Measurements from ENCODE around the gene KCNAB1. TPM values are rescaled to one million over a fixed set of nuclear protein-coding genes. Genes with fewer than 3 reads are reported as not detected.

Gene KCNAB1
- total RNA-seq, 1 donor from 2014 or later, result not detected

- Mint-ChIP-seq H3K36me3 (ENCODE audit: low read depth) (no peaks in the 10 kb centered on the region), H3K4me1 (no peaks in the 10 kb centered on the region), H3K9me3 (no peaks in the 10 kb centered on the region), H3K4me3 (no peak overlapping the region), H3K27me3 (peaks cover 3% of the 10 kb centered on the region), H3K27ac (no peak overlapping the region)
- intact Hi-C loops (cut with micrococcal nuclease), result no loop called here
- POLR2A ChIA-PET, result no interaction called here
- ATAC-seq (ENCODE audit: low read depth) (no peak), DNase-seq (no peak)
- CTCF ChIA-PET, result no interaction called here
- TF ChIP-seq, protein P1, sequence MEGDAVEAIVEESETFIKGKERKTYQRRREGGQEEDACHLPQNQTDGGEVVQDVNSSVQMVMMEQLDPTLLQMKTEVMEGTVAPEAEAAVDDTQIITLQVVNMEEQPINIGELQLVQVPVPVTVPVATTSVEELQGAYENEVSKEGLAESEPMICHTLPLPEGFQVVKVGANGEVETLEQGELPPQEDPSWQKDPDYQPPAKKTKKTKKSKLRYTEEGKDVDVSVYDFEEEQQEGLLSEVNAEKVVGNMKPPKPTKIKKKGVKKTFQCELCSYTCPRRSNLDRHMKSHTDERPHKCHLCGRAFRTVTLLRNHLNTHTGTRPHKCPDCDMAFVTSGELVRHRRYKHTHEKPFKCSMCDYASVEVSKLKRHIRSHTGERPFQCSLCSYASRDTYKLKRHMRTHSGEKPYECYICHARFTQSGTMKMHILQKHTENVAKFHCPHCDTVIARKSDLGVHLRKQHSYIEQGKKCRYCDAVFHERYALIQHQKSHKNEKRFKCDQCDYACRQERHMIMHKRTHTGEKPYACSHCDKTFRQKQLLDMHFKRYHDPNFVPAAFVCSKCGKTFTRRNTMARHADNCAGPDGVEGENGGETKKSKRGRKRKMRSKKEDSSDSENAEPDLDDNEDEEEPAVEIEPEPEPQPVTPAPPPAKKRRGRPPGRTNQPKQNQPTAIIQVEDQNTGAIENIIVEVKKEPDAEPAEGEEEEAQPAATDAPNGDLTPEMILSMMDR (IDR thresholded peaks at IDR 0.05), result no peak
Observed at GRCh38 chr3:156404217-156404616, 283.8 kb downstream of the KCNAB1 start.

- Mint-ChIP-seq H3K36me3 (ENCODE audit: low read depth) (no peaks in the 10 kb centered on the region), H3K4me1 (no peaks in the 10 kb centered on the region), H3K9me3 (no peaks in the 10 kb centered on the region), H3K27me3 (peaks cover 4% of the 10 kb centered on the region), H3K27ac (no peak overlapping the region), H3K4me3 (no peak overlapping the region)
- no peak for DNase-seq
- intact Hi-C loops (cut with micrococcal nuclease), result no loop called here
- CTCF ChIA-PET, result interaction anchor here (0.8 kb wide), 1 partner anchor 18 kb away, joined by 3 read pairs; no protein-coding TSS in a partner anchor
- ATAC-seq (ENCODE audit: low read depth), result no peak
- TF ChIP-seq, protein P1 (IDR thresholded peaks at IDR 0.05), result no peak
- POLR2A ChIA-PET, result no interaction called here
Observed at GRCh38 chr3:156406393-156406792, 286.0 kb downstream of the KCNAB1 start.

GRCh38 chr3:156407617-156408225 lies 287.3 kb downstream of the KCNAB1 start:
- no peak for DNase-seq
- Mint-ChIP-seq H3K27ac (no peak overlapping the region), H3K4me1 (no peaks in the 10 kb centered on the region), H3K36me3 (ENCODE audit: low read depth) (no peaks in the 10 kb centered on the region), H3K27me3 (peaks cover 11% of the 10 kb centered on the region), H3K4me3 (no peak overlapping the region), H3K9me3 (no peaks in the 10 kb centered on the region)
- TF ChIP-seq, protein P1 (IDR thresholded peaks at IDR 0.05), result no peak
- ATAC-seq (ENCODE audit: low read depth), result no peak
- intact Hi-C loops (cut with micrococcal nuclease), result no loop called here
- ChIA-PET CTCF (interaction anchor here (1.5 kb wide), 1 partner anchor 10 kb away, joined by 4 read pairs; no protein-coding TSS in a partner anchor), POLR2A (no interaction called here)

DNA sequence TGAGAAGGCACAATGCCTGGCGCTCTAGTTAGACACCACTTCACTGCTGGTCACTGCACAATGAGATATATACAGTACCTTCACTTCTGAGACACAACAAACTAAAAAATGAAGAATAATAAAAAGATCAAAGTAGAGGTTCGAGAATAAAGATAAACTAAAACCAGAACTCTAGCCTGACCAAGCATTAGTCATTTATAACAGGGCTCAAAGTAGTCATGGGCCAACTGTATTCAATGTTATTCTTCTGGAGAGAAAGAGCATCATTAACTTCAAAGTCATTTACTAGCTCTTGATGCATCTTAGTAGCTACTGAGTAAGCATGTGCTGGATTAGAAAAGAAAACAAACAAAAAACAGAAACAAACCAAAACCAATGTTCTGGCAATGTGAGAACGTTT lies 289.3 kb downstream of the KCNAB1 start:
- peaks cover 11% of the 10 kb centered on the region for H3K27me3 Mint-ChIP-seq
- no peak for DNase-seq

DNA sequence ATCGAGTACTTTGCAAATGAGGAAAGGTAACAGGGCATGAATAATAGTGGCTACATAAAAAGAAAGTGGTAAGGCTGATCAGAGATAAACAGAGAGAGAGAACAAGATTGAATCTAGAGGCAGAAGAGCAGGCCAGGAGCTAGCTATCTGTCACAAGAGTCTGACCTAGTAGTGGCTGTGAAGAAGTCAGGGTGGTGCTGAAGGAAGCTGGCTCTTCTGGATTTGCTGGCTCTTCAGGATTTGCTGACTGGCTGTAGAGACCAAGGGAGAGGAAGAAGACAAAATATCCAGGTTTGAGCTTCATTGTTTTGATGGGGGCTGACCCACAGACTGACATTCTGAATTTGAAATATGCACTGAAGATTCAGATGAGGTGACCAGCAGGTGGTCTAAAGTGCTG lies 292.2 kb downstream of the KCNAB1 start:
- Mint-ChIP-seq H3K4me3 (no peak overlapping the region), H3K27ac (no peak overlapping the region), H3K36me3 (ENCODE audit: low read depth) (no peaks in the 10 kb centered on the region), H3K4me1 (no peaks in the 10 kb centered on the region), H3K9me3 (no peaks in the 10 kb centered on the region), H3K27me3 (peaks cover 11% of the 10 kb centered on the region)
- CTCF ChIA-PET, result no interaction called here
- ATAC-seq (ENCODE audit: low read depth), result no peak
- no peak for DNase-seq
- intact Hi-C loops (cut with micrococcal nuclease), result no loop called here
- TF ChIP-seq, protein P1 (IDR thresholded peaks at IDR 0.05), result no peak
- POLR2A ChIA-PET, result no interaction called here

More for the DNA sequence above, 289.3 kb downstream of the KCNAB1 start:
- Mint-ChIP-seq H3K36me3 (ENCODE audit: low read depth) (no peaks in the 10 kb centered on the region), H3K27ac (no peak overlapping the region), H3K9me3 (no peaks in the 10 kb centered on the region), H3K4me3 (no peak overlapping the region), H3K4me1 (no peaks in the 10 kb centered on the region)
- POLR2A ChIA-PET, result no interaction called here
- TF ChIP-seq, protein P1 (IDR thresholded peaks at IDR 0.05), result no peak
- intact Hi-C loops (cut with micrococcal nuclease), result no loop called here
- CTCF ChIA-PET, result interaction anchor here (1.5 kb wide), 1 partner anchor 8 kb away, joined by 4 read pairs; no protein-coding TSS in a partner anchor
- ATAC-seq (ENCODE audit: low read depth), result no peak

Data from activated B cell treated with CpG ODN at 0.5 μM for 24 hours (primary cell).